ENCODE measurements around the gene C13orf46. TPM values are rescaled to one million over a fixed set of nuclear protein-coding genes. Genes with fewer than 3 reads are reported as not detected.
A peak's percentile ranks its signal among the peaks of the same experiment; 100 is the strongest.

Gene C13orf46
- total RNA-seq, 1 donor from 2014 or later, result under 0.01 TPM

DNA sequence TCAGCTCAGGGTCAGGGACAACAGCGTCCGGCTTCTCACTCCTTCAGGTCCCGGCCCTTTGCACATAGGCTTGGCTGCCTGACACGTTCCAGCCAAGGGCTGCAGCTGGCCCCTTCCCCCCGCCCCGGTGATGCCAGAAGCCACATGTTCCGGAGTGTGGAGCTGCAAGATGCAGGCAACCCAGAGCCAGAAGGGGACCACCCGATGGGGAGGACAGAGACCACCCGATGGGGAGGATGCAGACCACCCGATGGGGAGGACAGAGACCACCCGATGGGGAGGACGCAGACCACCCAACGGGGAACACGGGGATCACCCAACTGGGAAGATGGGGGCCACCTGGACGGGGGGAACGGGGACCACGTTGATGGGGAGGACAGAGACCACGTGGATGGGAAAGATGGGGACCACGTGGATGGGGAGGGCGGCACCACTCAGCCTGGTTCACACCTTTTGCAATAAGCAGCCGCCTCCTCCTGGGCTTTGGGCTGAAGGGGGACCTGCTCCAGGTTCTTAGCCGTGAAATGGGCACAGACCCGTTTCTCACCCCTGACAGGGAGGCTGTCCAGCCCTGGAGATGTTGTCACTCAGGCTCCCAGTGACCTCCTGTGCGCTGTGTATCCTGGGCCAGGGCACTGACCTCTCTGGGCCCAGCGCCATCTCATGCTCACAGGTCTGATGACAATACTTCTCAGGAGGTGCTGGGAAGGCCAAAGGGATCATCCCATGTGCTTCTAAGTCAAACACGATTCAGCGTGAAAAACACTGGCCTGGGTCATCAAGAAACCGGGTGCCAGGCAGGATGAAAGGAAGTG lies 34.5 kb downstream of the C13orf46 start:
- H3K36me3 ChIP-seq (ENCODE audit: control insufficient read depth in 3 of 3, insufficient read depth in 3 of 3, low read length in 3 of 3), result no peaks in the 10 kb centered on the region
- H3K27me3 ChIP-seq (ENCODE audit: control insufficient read depth in 3 of 3, insufficient read depth in 3 of 3, low read length in 3 of 3), result peaks cover 23 to 39% (median 35%) of the 10 kb centered on the region in 3 donors
- H3K4me3 ChIP-seq (ENCODE audit: low read length in 3 of 3), result no peak overlapping the region
- H3K9me3 ChIP-seq (ENCODE audit: control insufficient read depth in 3 of 3, low read length in 3 of 3), result no peaks in the 10 kb centered on the region
- H3K27ac ChIP-seq (ENCODE audit: low read depth, low read length), result no peak overlapping the region
- peaks cover 15 to 20% (median 16%) of the 10 kb centered on the region in 3 donors for H3K4me1 ChIP-seq (ENCODE audit: control insufficient read depth in 3 of 3, insufficient read depth in 3 of 3, low read length in 3 of 3)
- H3K9ac ChIP-seq (ENCODE audit: low read depth in 1 of 3, low read length in 3 of 3), result no peak overlapping the region

DNA sequence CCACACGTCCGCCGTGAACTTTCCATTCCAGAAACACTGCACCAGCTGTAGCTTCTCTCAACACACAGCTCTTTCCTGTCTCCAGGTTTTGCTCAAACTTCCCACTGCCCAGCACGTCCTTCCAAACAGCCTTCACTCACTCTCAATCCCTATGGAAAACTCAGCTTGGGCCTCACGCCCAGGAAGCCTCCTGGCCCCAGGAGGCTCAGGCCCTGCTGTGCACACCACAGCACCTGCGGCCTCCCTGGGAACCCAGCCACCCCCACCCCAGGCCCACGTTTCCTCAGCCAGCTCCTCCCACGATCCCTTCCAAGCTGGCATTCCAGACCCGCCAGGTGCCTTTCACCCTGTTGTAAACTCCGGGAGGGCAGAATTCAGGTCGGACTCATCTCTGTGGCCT lies 35.2 kb downstream of the C13orf46 start:
- Histone ChIP-seq H3K27ac (ENCODE audit: low read depth, low read length) (no peak overlapping the region), H3K27me3 (ENCODE audit: control insufficient read depth in 3 of 3, insufficient read depth in 3 of 3, low read length in 3 of 3) (peaks cover 23 to 42% (median 32%) of the 10 kb centered on the region in 3 donors), H3K4me1 (ENCODE audit: control insufficient read depth in 3 of 3, insufficient read depth in 3 of 3, low read length in 3 of 3) (peaks cover 15 to 20% (median 16%) of the 10 kb centered on the region in 3 donors), H3K9ac (ENCODE audit: low read depth in 1 of 3, low read length in 3 of 3) (peak overlapping the region in 1 of 3 donors; percentile 8), H3K9me3 (ENCODE audit: control insufficient read depth in 3 of 3, low read length in 3 of 3) (no peaks in the 10 kb centered on the region), H3K4me3 (ENCODE audit: low read length in 3 of 3) (no peak overlapping the region), H3K36me3 (ENCODE audit: control insufficient read depth in 3 of 3, insufficient read depth in 3 of 3, low read length in 3 of 3) (no peaks in the 10 kb centered on the region)

DNA sequence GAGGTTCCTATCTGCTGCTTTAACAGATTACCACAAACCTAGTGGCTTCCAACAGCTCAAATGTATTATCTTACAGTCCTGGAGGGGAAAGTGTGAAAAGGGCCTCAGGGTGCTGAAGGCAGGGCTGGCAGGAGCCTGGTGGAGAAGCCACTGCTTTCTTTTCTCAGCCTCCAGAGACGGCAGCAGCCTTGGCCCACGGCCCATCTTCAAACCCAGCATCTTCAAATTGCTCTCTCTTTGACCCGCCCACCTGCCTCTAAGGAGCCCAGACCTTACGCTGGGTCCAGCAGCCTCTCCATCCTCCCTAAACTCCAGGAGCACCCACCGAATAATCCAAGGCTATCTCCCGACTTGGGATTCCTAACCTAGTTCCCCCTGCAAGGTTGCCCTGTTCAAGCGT lies 35.6 kb downstream of the C13orf46 start:
- Histone ChIP-seq H3K27ac (ENCODE audit: low read depth, low read length) (no peak overlapping the region), H3K9me3 (ENCODE audit: control insufficient read depth in 3 of 3, low read length in 3 of 3) (no peaks in the 10 kb centered on the region), H3K4me1 (ENCODE audit: control insufficient read depth in 3 of 3, insufficient read depth in 3 of 3, low read length in 3 of 3) (peaks cover 15 to 20% (median 16%) of the 10 kb centered on the region in 3 donors), H3K36me3 (ENCODE audit: control insufficient read depth in 3 of 3, insufficient read depth in 3 of 3, low read length in 3 of 3) (no peaks in the 10 kb centered on the region), H3K4me3 (ENCODE audit: low read length in 3 of 3) (no peak overlapping the region), H3K9ac (ENCODE audit: low read depth in 1 of 3, low read length in 3 of 3) (peak overlapping the region in 1 of 3 donors; percentile 8), H3K27me3 (ENCODE audit: control insufficient read depth in 3 of 3, insufficient read depth in 3 of 3, low read length in 3 of 3) (peaks cover 23 to 42% (median 32%) of the 10 kb centered on the region in 3 donors)

DNA sequence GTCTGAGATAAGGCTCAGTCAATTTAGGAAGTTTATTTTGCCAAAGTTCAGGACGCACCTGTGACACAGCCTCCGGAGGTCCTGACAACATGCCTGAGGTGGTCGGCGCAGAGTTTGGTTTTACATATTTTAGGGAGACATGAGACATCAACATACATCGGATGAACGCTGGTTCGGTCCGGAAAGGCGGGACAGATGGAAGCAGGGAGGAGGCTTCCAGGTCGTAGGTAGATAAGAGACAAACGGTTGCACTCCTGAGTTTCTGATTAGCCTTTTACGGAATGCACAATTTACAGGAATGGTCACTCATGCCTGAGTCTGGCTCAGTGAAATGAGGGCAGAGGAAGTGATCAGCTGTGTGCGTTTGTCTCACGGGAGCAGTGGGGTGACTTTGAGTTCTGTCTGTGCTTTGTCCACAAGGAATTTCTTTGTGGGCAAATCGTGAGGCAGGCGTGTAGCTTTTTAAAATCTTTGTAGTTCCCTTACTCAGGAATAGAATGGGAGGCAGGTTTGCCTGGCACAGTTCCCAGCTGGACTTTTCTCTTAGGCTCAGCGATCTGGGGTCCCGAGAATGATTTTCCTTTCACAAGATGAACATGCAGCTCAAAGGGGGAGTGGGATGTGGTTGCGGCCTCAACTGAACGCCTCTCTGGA lies 36.2 kb downstream of the C13orf46 start:
- Histone ChIP-seq H3K9ac (ENCODE audit: low read depth in 1 of 3, low read length in 3 of 3) (no peak overlapping the region), H3K27me3 (ENCODE audit: control insufficient read depth in 3 of 3, insufficient read depth in 3 of 3, low read length in 3 of 3) (peaks cover 23 to 42% (median 32%) of the 10 kb centered on the region in 3 donors), H3K36me3 (ENCODE audit: control insufficient read depth in 3 of 3, insufficient read depth in 3 of 3, low read length in 3 of 3) (no peaks in the 10 kb centered on the region), H3K4me1 (ENCODE audit: control insufficient read depth in 3 of 3, insufficient read depth in 3 of 3, low read length in 3 of 3) (peaks cover 15 to 20% (median 16%) of the 10 kb centered on the region in 3 donors), H3K9me3 (ENCODE audit: control insufficient read depth in 3 of 3, low read length in 3 of 3) (no peaks in the 10 kb centered on the region), H3K27ac (ENCODE audit: low read depth, low read length) (no peak overlapping the region), H3K4me3 (ENCODE audit: low read length in 3 of 3) (no peak overlapping the region)

DNA sequence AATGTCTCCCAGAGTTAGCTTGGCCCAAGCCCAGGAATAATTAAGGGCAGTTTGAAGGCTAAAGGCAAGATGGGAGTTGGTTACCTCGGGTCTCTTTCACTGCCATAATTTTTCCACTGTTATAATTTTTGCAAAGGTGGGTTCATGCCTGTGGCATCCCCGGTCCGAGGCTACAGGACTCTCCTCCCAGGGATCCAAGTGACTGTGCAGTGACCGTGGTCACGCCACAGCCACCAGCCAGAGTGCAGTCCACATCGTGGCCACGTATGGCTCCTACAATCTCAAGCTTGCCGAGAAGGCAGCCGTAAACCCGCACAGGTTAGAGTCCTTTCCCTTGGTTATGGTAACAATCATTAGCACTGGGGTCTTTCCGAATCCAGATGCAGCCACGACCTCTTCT lies 36.8 kb downstream of the C13orf46 start:
- Histone ChIP-seq H3K27me3 (ENCODE audit: control insufficient read depth in 3 of 3, insufficient read depth in 3 of 3, low read length in 3 of 3) (peaks cover 23 to 42% (median 32%) of the 10 kb centered on the region in 3 donors), H3K9me3 (ENCODE audit: control insufficient read depth in 3 of 3, low read length in 3 of 3) (no peaks in the 10 kb centered on the region), H3K4me3 (ENCODE audit: low read length in 3 of 3) (no peak overlapping the region), H3K9ac (ENCODE audit: low read depth in 1 of 3, low read length in 3 of 3) (no peak overlapping the region), H3K4me1 (ENCODE audit: control insufficient read depth in 3 of 3, insufficient read depth in 3 of 3, low read length in 3 of 3) (peaks cover 15 to 20% (median 16%) of the 10 kb centered on the region in 3 donors), H3K36me3 (ENCODE audit: control insufficient read depth in 3 of 3, insufficient read depth in 3 of 3, low read length in 3 of 3) (no peaks in the 10 kb centered on the region), H3K27ac (ENCODE audit: low read depth, low read length) (no peak overlapping the region)

DNA sequence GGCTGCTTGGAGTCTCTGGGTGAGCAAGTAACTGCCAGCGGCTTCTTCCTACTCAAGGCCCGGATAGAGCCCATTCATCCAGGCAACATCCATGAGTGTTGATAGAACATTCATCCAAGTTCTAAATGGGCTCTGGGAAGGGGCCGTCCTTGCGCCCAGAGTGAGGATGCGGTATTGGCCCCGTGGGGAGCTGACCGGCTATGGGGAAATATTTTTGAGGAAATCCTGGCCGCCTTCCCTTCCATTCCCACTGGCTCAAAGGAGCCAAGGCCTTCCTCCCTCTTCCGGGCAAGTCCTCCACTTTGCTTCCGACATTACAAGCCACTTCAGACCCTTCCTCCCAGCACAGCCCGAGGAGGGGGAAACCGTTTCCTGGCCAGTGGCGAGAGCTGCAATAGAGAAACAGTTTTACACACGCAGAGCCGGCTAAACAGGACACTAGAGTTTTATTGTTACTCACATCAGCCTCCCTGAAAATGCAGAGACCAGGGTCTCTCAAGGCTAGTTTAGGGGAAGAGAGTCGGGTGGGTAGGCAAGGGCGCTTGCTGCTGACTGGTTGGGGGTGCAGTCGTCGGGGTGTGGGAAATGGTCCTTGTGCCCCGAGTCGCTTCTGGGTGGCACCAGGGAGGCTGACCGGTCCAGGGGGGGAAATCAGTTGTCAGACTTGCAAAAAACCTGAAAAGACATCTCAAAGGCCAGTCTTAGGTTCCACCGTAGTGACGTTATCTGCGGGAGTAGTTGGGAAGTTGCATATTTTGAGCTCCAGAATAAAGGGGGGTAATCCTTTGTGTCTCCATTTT lies 37.5 kb downstream of the C13orf46 start:
- Histone ChIP-seq H3K9me3 (ENCODE audit: control insufficient read depth in 3 of 3, low read length in 3 of 3) (no peaks in the 10 kb centered on the region), H3K27ac (ENCODE audit: low read depth, low read length) (no peak overlapping the region), H3K27me3 (ENCODE audit: control insufficient read depth in 3 of 3, insufficient read depth in 3 of 3, low read length in 3 of 3) (peaks cover 23 to 43% (median 28%) of the 10 kb centered on the region in 3 donors), H3K4me1 (ENCODE audit: control insufficient read depth in 3 of 3, insufficient read depth in 3 of 3, low read length in 3 of 3) (peaks cover 15 to 20% (median 16%) of the 10 kb centered on the region in 3 donors), H3K9ac (ENCODE audit: low read depth in 1 of 3, low read length in 3 of 3) (no peak overlapping the region), H3K36me3 (ENCODE audit: control insufficient read depth in 3 of 3, insufficient read depth in 3 of 3, low read length in 3 of 3) (no peaks in the 10 kb centered on the region), H3K4me3 (ENCODE audit: low read length in 3 of 3) (no peak overlapping the region)

DNA sequence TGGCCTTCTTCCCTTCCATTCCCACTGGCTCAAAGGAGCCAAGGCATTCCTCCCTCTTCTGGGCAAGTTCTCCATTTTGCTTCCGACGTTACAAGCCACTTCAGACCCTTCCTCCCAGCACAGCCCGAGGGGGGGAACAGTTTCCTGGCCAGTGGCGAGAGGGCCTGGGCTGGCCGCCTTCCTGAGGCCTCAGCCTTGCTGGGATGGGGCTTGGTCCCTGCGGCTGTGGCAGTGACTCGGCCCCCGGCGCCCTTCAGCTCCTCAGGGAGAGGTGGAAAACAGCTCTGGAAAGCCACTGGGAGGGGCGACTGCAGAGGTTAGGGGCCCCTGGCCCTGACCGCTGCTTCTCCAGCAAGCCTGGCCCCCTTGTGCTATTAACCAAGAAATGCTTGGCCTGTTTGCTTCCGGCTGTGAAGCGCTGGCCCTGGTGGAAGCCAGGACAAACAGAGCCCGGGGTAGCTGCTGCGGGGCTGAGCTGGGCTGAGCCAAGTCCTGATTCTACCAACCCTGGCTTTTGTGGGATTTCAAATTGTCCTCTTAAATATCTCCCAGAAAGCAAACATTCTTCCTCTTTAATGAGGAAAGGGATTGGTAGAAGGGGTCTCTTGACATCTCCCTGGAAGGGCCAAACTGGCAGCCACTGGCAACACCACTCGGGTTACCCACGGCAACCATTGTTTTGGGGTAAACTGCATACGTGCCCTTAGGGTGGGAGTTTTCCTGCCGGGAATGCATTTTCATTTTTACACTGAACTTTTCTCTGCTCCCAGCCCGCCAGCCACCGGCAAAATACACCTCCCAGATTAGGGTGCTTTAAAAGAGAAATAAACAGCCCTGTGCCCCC lies 38.7 kb downstream of the C13orf46 start:
- H3K27ac ChIP-seq (ENCODE audit: low read depth, low read length), result peak overlapping the region; percentile 1
- H3K36me3 ChIP-seq (ENCODE audit: control insufficient read depth in 3 of 3, insufficient read depth in 3 of 3, low read length in 3 of 3), result no peaks in the 10 kb centered on the region
- H3K4me3 ChIP-seq (ENCODE audit: low read length in 3 of 3), result no peak overlapping the region
- no peaks in the 10 kb centered on the region for H3K9me3 ChIP-seq (ENCODE audit: control insufficient read depth in 3 of 3, low read length in 3 of 3)
- H3K4me1 ChIP-seq (ENCODE audit: control insufficient read depth in 3 of 3, insufficient read depth in 3 of 3, low read length in 3 of 3), result peaks cover 15 to 20% (median 16%) of the 10 kb centered on the region in 3 donors
- H3K9ac ChIP-seq (ENCODE audit: low read depth in 1 of 3, low read length in 3 of 3), result peak overlapping the region in 1 of 3 donors; percentile 8
- peaks cover 23 to 46% (median 32%) of the 10 kb centered on the region in 3 donors for H3K27me3 ChIP-seq (ENCODE audit: control insufficient read depth in 3 of 3, insufficient read depth in 3 of 3, low read length in 3 of 3)

DNA sequence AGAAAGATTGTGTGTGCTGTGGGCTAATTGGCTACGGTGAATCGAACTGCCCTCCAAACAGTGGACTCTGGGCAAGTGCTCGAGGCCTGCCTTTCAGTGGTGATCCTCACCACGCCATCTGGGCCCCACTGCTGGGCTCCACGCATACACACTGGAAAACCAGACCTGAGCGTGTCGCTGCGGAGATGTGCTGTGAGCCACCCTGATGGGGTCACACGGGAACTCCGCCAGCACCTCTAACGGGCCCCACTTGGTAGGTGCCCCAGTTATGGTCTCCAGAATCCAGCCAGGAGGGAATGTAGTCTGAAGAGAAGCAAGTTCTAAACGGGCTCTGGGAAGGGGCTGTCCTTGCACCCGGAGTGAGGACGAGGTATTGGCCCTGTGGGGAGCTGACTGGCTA lies 39.3 kb downstream of the C13orf46 start:
- H3K9ac ChIP-seq (ENCODE audit: low read depth in 1 of 3, low read length in 3 of 3), result no peak overlapping the region
- no peak overlapping the region for H3K4me3 ChIP-seq (ENCODE audit: low read length in 3 of 3)
- H3K27ac ChIP-seq (ENCODE audit: low read depth, low read length), result no peak overlapping the region
- peaks cover 20 to 43% (median 26%) of the 10 kb centered on the region in 3 donors for H3K27me3 ChIP-seq (ENCODE audit: control insufficient read depth in 3 of 3, insufficient read depth in 3 of 3, low read length in 3 of 3)
- no peaks in the 10 kb centered on the region for H3K36me3 ChIP-seq (ENCODE audit: control insufficient read depth in 3 of 3, insufficient read depth in 3 of 3, low read length in 3 of 3)
- no peaks in the 10 kb centered on the region for H3K9me3 ChIP-seq (ENCODE audit: control insufficient read depth in 3 of 3, low read length in 3 of 3)
- H3K4me1 ChIP-seq (ENCODE audit: control insufficient read depth in 3 of 3, insufficient read depth in 3 of 3, low read length in 3 of 3), result peaks cover 21 to 26% (median 21%) of the 10 kb centered on the region in 3 donors

DNA sequence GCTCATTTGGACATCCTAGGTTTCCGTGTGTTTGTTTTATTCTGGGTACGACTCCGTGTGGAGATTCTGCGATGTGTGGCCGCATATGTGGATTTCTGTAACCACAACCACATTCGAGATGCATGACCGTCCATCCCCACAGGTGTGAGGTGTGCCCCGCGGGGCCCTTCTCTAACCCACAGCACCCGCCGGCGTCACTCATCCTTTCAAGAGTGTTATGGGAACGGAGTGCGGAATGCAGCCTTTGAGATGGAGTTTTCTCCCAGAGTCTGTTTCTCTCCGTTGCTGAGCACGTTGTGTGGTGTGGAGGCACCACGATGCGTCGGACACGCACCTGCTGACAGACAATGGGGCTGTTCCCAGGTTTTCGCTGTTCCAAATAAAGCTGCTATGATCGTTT lies 40.0 kb downstream of the C13orf46 start:
- Histone ChIP-seq H3K27ac (ENCODE audit: low read depth, low read length) (no peak overlapping the region), H3K36me3 (ENCODE audit: control insufficient read depth in 3 of 3, insufficient read depth in 3 of 3, low read length in 3 of 3) (no peaks in the 10 kb centered on the region), H3K4me1 (ENCODE audit: control insufficient read depth in 3 of 3, insufficient read depth in 3 of 3, low read length in 3 of 3) (peaks cover 26 to 29% (median 27%) of the 10 kb centered on the region in 3 donors)

More for the DNA sequence above, 40.0 kb downstream of the C13orf46 start:
- Histone ChIP-seq H3K9ac (ENCODE audit: low read depth in 1 of 3, low read length in 3 of 3) (no peak overlapping the region), H3K4me3 (ENCODE audit: low read length in 3 of 3) (no peak overlapping the region), H3K9me3 (ENCODE audit: control insufficient read depth in 3 of 3, low read length in 3 of 3) (no peaks in the 10 kb centered on the region), H3K27me3 (ENCODE audit: control insufficient read depth in 3 of 3, insufficient read depth in 3 of 3, low read length in 3 of 3) (peaks cover 13 to 36% (median 19%) of the 10 kb centered on the region in 3 donors)
